Measurements from ENCODE around the gene ZNF157.

The ZNF157 gene

DNA sequence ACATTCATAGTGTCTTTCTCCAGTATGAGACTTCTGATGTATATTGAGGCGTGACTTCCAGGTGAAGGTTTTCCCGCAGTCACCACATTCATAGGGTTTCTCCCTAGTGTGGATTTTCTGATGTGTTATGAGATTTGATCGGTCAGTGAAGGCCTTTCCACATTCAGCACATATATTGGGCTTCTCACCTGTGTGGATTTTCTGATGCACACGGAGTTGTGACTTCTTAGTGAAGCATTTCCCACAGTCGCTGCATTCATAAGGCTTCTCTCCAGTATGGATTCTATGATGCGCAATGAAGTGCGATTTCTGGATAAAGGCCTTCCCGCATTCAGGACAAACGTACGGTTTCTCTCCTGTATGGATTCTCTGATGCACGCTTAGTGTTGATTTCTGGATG lies 77.2 kb downstream of the ZNF157 start:
- DNase-seq = no peak

DNA sequence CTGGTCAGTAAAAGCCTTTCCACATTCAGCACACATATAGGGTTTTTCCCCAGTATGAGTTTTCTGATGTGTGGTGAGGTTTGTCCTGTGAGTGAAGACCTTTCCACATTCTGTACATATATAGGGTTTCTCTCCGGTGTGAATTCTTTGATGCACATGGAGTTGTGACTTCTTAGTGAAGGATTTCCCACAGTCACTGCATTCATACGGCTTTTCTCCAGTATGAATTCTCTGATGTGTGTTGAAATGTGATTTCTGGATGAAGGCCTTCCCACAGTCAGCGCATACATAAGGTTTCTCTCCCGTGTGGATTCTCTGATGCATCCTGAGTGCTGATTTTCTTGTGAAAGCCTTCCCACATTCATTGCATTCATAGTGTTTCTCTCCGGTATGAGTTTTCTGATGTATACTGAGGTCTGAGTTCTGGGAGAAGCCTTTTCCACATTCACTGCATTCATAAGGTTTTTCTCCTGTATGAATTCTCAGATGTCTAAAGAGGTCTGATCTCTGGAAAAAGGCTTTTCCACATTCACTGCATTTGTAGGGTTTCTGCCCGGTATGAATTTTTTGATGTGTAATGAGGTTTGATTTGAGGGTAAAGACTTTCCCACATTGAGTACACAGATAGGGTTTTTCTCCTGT lies 77.9 kb downstream of the ZNF157 start:
- DNase-seq = no peak

DNA sequence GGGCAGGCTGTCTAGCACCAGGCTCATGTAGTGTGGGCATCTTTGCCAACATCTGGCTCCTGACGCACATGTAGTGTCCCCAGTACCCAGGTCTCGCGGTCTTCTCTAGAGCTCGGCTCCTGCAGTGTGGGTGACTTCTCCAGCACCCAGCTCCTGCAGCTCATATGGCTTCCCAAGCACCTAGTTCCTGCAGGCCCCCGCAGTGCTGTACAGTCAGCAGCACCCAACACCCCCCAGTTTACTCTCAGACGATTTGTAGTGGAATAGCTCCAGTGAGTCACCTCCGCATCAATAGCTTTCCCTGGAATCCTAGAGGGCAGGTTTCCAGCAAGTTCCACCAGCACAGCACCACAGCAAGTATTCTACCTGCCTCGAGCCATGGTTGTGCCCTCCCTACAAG lies 81.7 kb downstream of the ZNF157 start:
- DNase-seq = no peak

DNA sequence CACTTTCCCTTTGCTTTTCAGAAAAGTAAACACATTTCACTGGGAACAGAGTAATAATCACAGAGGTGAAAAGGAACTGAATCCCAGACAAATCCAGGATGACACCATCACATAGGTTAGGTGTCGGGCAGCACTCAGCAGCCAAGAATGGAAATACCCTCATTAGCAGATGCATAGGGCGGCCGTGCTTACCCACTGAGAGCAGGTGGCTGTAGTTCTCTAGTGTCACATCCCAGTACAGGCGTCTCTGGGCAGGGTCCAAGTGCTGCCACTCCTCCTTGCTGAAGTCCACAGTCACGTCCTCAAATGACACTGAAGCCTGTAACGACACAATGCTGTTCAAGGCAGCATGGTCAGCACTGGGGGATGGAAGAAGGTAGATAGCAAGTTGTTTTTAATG lies 85.7 kb downstream of the ZNF157 start:
- no peak for DNase-seq

DNA sequence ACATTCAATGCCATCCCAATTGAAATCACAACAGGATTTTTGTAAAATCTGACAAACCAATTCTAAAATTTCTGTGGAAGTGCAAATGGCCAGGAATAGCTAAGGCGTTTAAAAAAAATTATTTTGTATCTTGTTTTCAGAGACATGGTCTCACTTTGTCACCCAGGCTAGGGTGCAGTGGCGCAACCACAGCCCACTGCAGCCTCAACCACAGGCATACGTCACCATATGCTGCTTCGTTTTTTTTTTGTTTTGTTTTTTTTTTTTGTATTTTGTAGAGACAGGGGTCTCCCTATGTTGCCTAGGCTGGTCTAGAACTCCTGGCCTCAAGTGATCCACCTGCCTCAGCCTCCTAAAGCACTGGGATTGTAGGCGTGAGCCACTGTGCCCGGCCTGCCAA lies 88.2 kb downstream of the ZNF157 start:
- no peak for DNase-seq

DNA sequence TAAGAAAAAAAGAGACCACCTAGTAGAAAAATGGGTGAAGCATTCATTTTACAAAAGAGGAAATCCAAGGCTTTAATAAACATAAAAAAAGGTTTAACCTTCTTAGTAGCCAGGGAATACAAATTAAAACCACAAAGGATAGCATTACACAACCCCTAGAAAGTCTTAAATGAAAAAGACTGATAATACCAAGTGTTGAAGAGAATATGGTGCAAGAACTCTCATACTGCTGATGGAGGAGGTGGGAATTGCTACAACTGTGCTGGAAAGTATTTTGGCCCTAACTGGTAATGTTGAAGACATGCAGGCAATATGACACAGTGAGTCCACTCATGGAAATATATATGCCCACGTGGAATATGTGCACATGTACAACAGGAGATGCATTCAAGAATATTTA lies 90.2 kb downstream of the ZNF157 start:
- DNase-seq = no peak
